ENCODE data around the gene ARL1.
A peak's percentile ranks its signal among the peaks of the same experiment; 100 is the strongest.
"Not testable (repeated sequence)": the region's sequence is repeated elsewhere in the genome, so short reads cannot be mapped to it uniquely, and the experiment has no call there.

The ARL1 gene

GRCh38 chr12:101415228-101415627 lies 7.7 kb upstream of the ARL1 start:
- TF ChIP-seq ZNF274 (IDR thresholded peaks at IDR 0.05; ENCODE audit: low read depth, low read length) (no peak), YY1 (IDR thresholded peaks at IDR 0.05; ENCODE audit: insufficient read depth, insufficient read length) (no peak), SUZ12 (IDR thresholded peaks at IDR 0.05; ENCODE audit: extremely low read depth, insufficient read depth, insufficient read length) (no peak)
- H3K9ac ChIP-seq (ENCODE audit: insufficient read length, low read depth) = no peak overlapping the region
- H3K27me3 ChIP-seq (ENCODE audit: insufficient read depth, insufficient read length) = no peaks in the 10 kb centered on the region
- H3K36me3 ChIP-seq (ENCODE audit: insufficient read depth, insufficient read length, low read length) = no peaks in the 10 kb centered on the region
- H3K4me1 ChIP-seq (ENCODE audit: insufficient read depth, insufficient read length) = no peaks in the 10 kb centered on the region
- DNase-seq (ENCODE audit: low read depth, low spot score) = no peak
- no peak overlapping the region for H3K4me3 ChIP-seq (ENCODE audit: insufficient read length, low read depth)
- H3K9me3 ChIP-seq (ENCODE audit: insufficient read depth, low read length) = no peaks in the 10 kb centered on the region

- Histone ChIP-seq H3K36me3 (ENCODE audit: insufficient read depth, insufficient read length, low read length) (no peaks in the 10 kb centered on the region), H3K4me3 (ENCODE audit: insufficient read length, low read depth) (no peak overlapping the region)
- peak; percentile 57 for DNase-seq (ENCODE audit: low read depth, low spot score)
Observed at GRCh38 chr12:101414533-101415119, 7.1 kb upstream of the ARL1 start.

GRCh38 chr12:101410169-101410568 lies 2.6 kb upstream of the ARL1 start:
- not testable (repeated sequence) for H3K27me3 ChIP-seq (ENCODE audit: insufficient read depth, insufficient read length); H3K4me1 ChIP-seq (ENCODE audit: insufficient read depth, insufficient read length); H3K9me3 ChIP-seq (ENCODE audit: insufficient read depth, low read length); H3K4me3 ChIP-seq (ENCODE audit: insufficient read length, low read depth); H3K36me3 ChIP-seq (ENCODE audit: insufficient read depth, insufficient read length, low read length); H3K9ac ChIP-seq (ENCODE audit: insufficient read length, low read depth); DNase-seq (ENCODE audit: low read depth, low spot score)

More at GRCh38 chr12:101414533-101415119, 7.1 kb upstream of the ARL1 start:
- no peak overlapping the region for H3K9ac ChIP-seq (ENCODE audit: insufficient read length, low read depth)
- TF ChIP-seq SUZ12 (IDR thresholded peaks at IDR 0.05; ENCODE audit: extremely low read depth, insufficient read depth, insufficient read length) (no peak), YY1 (IDR thresholded peaks at IDR 0.05; ENCODE audit: insufficient read depth, insufficient read length) (no peak), ZNF274 (IDR thresholded peaks at IDR 0.05; ENCODE audit: low read depth, low read length) (no peak)
- no peaks in the 10 kb centered on the region for H3K27me3 ChIP-seq (ENCODE audit: insufficient read depth, insufficient read length)
- H3K4me1 ChIP-seq (ENCODE audit: insufficient read depth, insufficient read length) = no peaks in the 10 kb centered on the region
- H3K9me3 ChIP-seq (ENCODE audit: insufficient read depth, low read length) = no peaks in the 10 kb centered on the region

- peaks cover 31% of the 10 kb centered on the region for H3K36me3 ChIP-seq (ENCODE audit: insufficient read depth, insufficient read length, low read length)
- H3K9me3 ChIP-seq (ENCODE audit: insufficient read depth, low read length) = no peaks in the 10 kb centered on the region
- peak overlapping the region; percentile 96 for H3K4me3 ChIP-seq (ENCODE audit: insufficient read length, low read depth)
- H3K9ac ChIP-seq (ENCODE audit: insufficient read length, low read depth) = peak overlapping the region; percentile 97
- no peak for DNase-seq (ENCODE audit: low read depth, low spot score)
- H3K27me3 ChIP-seq (ENCODE audit: insufficient read depth, insufficient read length) = no peaks in the 10 kb centered on the region
- no peak for TF ChIP-seq ZNF274 (IDR thresholded peaks at IDR 0.05; ENCODE audit: low read depth, low read length)
- no peak for TF ChIP-seq SUZ12 (IDR thresholded peaks at IDR 0.05; ENCODE audit: extremely low read depth, insufficient read depth, insufficient read length)
- no peak for TF ChIP-seq YY1 (IDR thresholded peaks at IDR 0.05; ENCODE audit: insufficient read depth, insufficient read length)
- peaks cover 3% of the 10 kb centered on the region for H3K4me1 ChIP-seq (ENCODE audit: insufficient read depth, insufficient read length)
Observed at GRCh38 chr12:101407049-101407435, 530 bp downstream of the ARL1 start.

- H3K9ac ChIP-seq (ENCODE audit: insufficient read length, low read depth); H3K9me3 ChIP-seq (ENCODE audit: insufficient read depth, low read length); H3K4me3 ChIP-seq (ENCODE audit: insufficient read length, low read depth); DNase-seq (ENCODE audit: low read depth, low spot score); H3K4me1 ChIP-seq (ENCODE audit: insufficient read depth, insufficient read length); H3K27me3 ChIP-seq (ENCODE audit: insufficient read depth, insufficient read length): not testable (repeated sequence)
- peaks cover 60% of the 10 kb centered on the region for H3K36me3 ChIP-seq (ENCODE audit: insufficient read depth, insufficient read length, low read length)
Observed at GRCh38 chr12:101391181-101391580, 16.4 kb downstream of the ARL1 start.

- Histone ChIP-seq H3K27me3 (ENCODE audit: insufficient read depth, insufficient read length) (no peaks in the 10 kb centered on the region), H3K9me3 (ENCODE audit: insufficient read depth, low read length) (no peaks in the 10 kb centered on the region), H3K36me3 (ENCODE audit: insufficient read depth, insufficient read length, low read length) (peaks cover 93% of the 10 kb centered on the region), H3K4me1 (ENCODE audit: insufficient read depth, insufficient read length) (no peaks in the 10 kb centered on the region), H3K4me3 (ENCODE audit: insufficient read length, low read depth) (no peak overlapping the region), H3K9ac (ENCODE audit: insufficient read length, low read depth) (no peak overlapping the region)
- no peak for DNase-seq (ENCODE audit: low read depth, low spot score)
- no peak for TF ChIP-seq ZNF274 (IDR thresholded peaks at IDR 0.05; ENCODE audit: low read depth, low read length)
- no peak for TF ChIP-seq YY1 (IDR thresholded peaks at IDR 0.05; ENCODE audit: insufficient read depth, insufficient read length)
- TF ChIP-seq SUZ12 (IDR thresholded peaks at IDR 0.05; ENCODE audit: extremely low read depth, insufficient read depth, insufficient read length) = no peak
Observed at GRCh38 chr12:101379149-101379548, 28.4 kb downstream of the ARL1 start.

DNA sequence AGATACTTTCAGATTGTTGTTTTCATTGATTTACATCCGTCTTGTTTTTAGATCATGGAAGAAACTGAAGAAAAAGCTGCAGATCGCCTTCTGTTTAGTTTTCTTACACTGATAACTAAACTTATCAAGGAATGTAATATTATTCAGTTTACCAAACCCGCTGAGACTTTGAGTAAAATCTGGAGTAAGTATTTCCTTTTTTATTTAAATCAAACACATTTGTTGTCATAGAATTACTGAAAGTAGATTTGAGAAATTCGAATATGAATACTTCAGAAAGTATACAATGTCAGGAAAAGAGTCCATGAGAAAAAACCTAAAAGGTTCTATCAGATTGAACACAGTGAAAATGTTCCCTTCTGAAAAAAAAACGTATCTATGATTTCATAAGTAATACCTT lies 32.0 kb downstream of the ARL1 start:
- H3K9me3 ChIP-seq (ENCODE audit: insufficient read depth, low read length) = no peaks in the 10 kb centered on the region
- TF ChIP-seq YY1 (IDR thresholded peaks at IDR 0.05; ENCODE audit: insufficient read depth, insufficient read length) = no peak
- no peak overlapping the region for H3K9ac ChIP-seq (ENCODE audit: insufficient read length, low read depth)
- H3K27me3 ChIP-seq (ENCODE audit: insufficient read depth, insufficient read length) = no peaks in the 10 kb centered on the region
- peaks cover 90% of the 10 kb centered on the region for H3K36me3 ChIP-seq (ENCODE audit: insufficient read depth, insufficient read length, low read length)
- DNase-seq (ENCODE audit: low read depth, low spot score) = no peak
- H3K4me1 ChIP-seq (ENCODE audit: insufficient read depth, insufficient read length) = no peaks in the 10 kb centered on the region
- H3K4me3 ChIP-seq (ENCODE audit: insufficient read length, low read depth) = no peak overlapping the region

GRCh38 chr12:101372431-101372830 lies 35.1 kb downstream of the ARL1 start:
- no peak for TF ChIP-seq YY1 (IDR thresholded peaks at IDR 0.05; ENCODE audit: insufficient read depth, insufficient read length)
- no peak for TF ChIP-seq SUZ12 (IDR thresholded peaks at IDR 0.05; ENCODE audit: extremely low read depth, insufficient read depth, insufficient read length)
- TF ChIP-seq ZNF274 (IDR thresholded peaks at IDR 0.05; ENCODE audit: low read depth, low read length) = no peak
- H3K36me3 ChIP-seq (ENCODE audit: insufficient read depth, insufficient read length, low read length) = peaks cover 91% of the 10 kb centered on the region
- no peak overlapping the region for H3K4me3 ChIP-seq (ENCODE audit: insufficient read length, low read depth)
- no peaks in the 10 kb centered on the region for H3K27me3 ChIP-seq (ENCODE audit: insufficient read depth, insufficient read length)
- no peak for DNase-seq (ENCODE audit: low read depth, low spot score)
- no peaks in the 10 kb centered on the region for H3K4me1 ChIP-seq (ENCODE audit: insufficient read depth, insufficient read length)
- H3K9ac ChIP-seq (ENCODE audit: insufficient read length, low read depth) = no peak overlapping the region
- H3K9me3 ChIP-seq (ENCODE audit: insufficient read depth, low read length) = no peaks in the 10 kb centered on the region

Data from NT2/D1 (cell line).